Activated CD4-positive, alpha-beta memory T cell treated with anti-CD3 and anti-CD28 coated beads for 36 hours (primary cell): ENCODE measurements around the gene UCN. TPM values are rescaled to one million over a fixed set of nuclear protein-coding genes. Genes with fewer than 3 reads are reported as not detected.
"Not testable (repeated sequence)": the region's sequence is repeated elsewhere in the genome, so short reads cannot be mapped to it uniquely, and the experiment has no call there.

ENCODE experiments used
- CTCF ChIA-PET: fragments of 350-600 bp; sonication (Branson Sonifier 250); formaldehyde crosslinking; loops from one replicate; lab custom pipeline; 2021; ENCODE audit warnings: antibody characterized with exemption, inconsistent platforms; lab: Charles Lee
- POLR2A ChIA-PET: fragments of 350-600 bp; sonication (Branson Sonifier 250); formaldehyde crosslinking; loops from one replicate; lab custom pipeline; 2021; ENCODE audit warnings: antibody characterized with exemption; lab: Charles Lee
- DNase-seq: peaks from one replicate; pipeline ENCODE4 v3.0.0-alpha.2; 2020
- H3K27ac Mint-ChIP-seq: one replicate; pipeline ENCODE4 v1.8.0; 2021; ENCODE audit warnings: mixed read lengths
- H3K27me3 Mint-ChIP-seq: one replicate; pipeline ENCODE4 v1.8.0; 2021; ENCODE audit warnings: mixed read lengths
- H3K36me3 Mint-ChIP-seq: one replicate; pipeline ENCODE4 v1.8.0; 2021; ENCODE audit warnings: mixed read lengths
- H3K4me1 Mint-ChIP-seq: one replicate; pipeline ENCODE4 v1.8.0; 2021; ENCODE audit warnings: low read depth, mixed read lengths
- H3K4me3 Mint-ChIP-seq: one replicate; pipeline ENCODE4 v1.8.0; 2021; ENCODE audit warnings: mild to moderate bottlenecking, mixed read lengths
- H3K9me3 Mint-ChIP-seq: one replicate; pipeline ENCODE4 v1.8.0; 2021; ENCODE audit warnings: mixed read lengths
- intact Hi-C: fragments of 100-400 bp; cut with micrococcal nuclease; formaldehyde crosslinking; loops from one replicate; pipeline ENCODE4 v1.15.1; 2023
- total RNA-seq, 2 experiments: library from RNA; stranded (reverse); gene quantifications; one replicate each; pipeline ENCODE4 v1.2.3, GENCODE V29; 2021

The UCN gene
- total RNA-seq, 2 experiments from 2014 or later: 1.8 to 1.9 TPM

GRCh38 chr2:27281442-27281841 is 26.8 kb downstream of the UCN start:
- Mint-ChIP-seq H3K27ac (no peak overlapping the region), H3K36me3 (no peaks in the 10 kb centered on the region), H3K9me3 (no peaks in the 10 kb centered on the region), H3K27me3 (peaks cover 21% of the 10 kb centered on the region), H3K4me3 (no peak overlapping the region), H3K4me1 (peaks cover 2% of the 10 kb centered on the region)
- ChIA-PET CTCF (interaction anchor here (1.0 to 7.5 kb wide), 11 partner anchors 9 to 320 kb away, joined by 3 to 94 read pairs (median 14); partner anchors contain the start of gene SLC30A3), POLR2A (no interaction called here)
- intact Hi-C loops: loop anchor here (2.0 kb wide), 2 partner anchors 19 to 321 kb away; partner anchors contain the start of gene SLC30A3
- no peak for DNase-seq

GRCh38 chr2:27280826-27281225 is 27.4 kb downstream of the UCN start:
- H3K27me3 Mint-ChIP-seq: peaks cover 22% of the 10 kb centered on the region
- intact Hi-C loops: loop anchor here (1.0 to 2.0 kb wide), 4 partner anchors 18 to 320 kb away; partner anchors contain the start of gene SLC30A3
- DNase-seq: no peak
- peaks cover 2% of the 10 kb centered on the region for H3K4me1 Mint-ChIP-seq
- H3K27ac Mint-ChIP-seq: no peak overlapping the region
- CTCF ChIA-PET: interaction anchor here (1.0 to 7.5 kb wide), 19 partner anchors 8 to 319 kb away, joined by 3 to 94 read pairs (median 16); partner anchors contain the start of genes ABHD1, KHK, PREB and SLC30A3
- no peaks in the 10 kb centered on the region for H3K36me3 Mint-ChIP-seq
- POLR2A ChIA-PET: no interaction called here
- H3K4me3 Mint-ChIP-seq: no peak overlapping the region
- H3K9me3 Mint-ChIP-seq: no peaks in the 10 kb centered on the region

GRCh38 chr2:27278010-27278409 is 30.2 kb downstream of the UCN start:
- H3K27me3 Mint-ChIP-seq: peaks cover 22% of the 10 kb centered on the region
- POLR2A ChIA-PET: interaction anchor here (0.9 to 1.6 kb wide), 2 partner anchors 26 to 30 kb away, joined by 3 read pairs; no protein-coding TSS in a partner anchor
- H3K4me1 Mint-ChIP-seq: peaks cover 2% of the 10 kb centered on the region
- H3K27ac Mint-ChIP-seq: no peak overlapping the region
- CTCF ChIA-PET: interaction anchor here (4.4 to 6.5 kb wide), 4 partner anchors 13 to 316 kb away, joined by 45 to 94 read pairs (median 76); partner anchors contain the start of gene SLC30A3
- no peaks in the 10 kb centered on the region for H3K36me3 Mint-ChIP-seq
- intact Hi-C loops: no loop called here
- DNase-seq: no peak
- H3K9me3 Mint-ChIP-seq: no peaks in the 10 kb centered on the region
- H3K4me3 Mint-ChIP-seq: no peak overlapping the region

DNA sequence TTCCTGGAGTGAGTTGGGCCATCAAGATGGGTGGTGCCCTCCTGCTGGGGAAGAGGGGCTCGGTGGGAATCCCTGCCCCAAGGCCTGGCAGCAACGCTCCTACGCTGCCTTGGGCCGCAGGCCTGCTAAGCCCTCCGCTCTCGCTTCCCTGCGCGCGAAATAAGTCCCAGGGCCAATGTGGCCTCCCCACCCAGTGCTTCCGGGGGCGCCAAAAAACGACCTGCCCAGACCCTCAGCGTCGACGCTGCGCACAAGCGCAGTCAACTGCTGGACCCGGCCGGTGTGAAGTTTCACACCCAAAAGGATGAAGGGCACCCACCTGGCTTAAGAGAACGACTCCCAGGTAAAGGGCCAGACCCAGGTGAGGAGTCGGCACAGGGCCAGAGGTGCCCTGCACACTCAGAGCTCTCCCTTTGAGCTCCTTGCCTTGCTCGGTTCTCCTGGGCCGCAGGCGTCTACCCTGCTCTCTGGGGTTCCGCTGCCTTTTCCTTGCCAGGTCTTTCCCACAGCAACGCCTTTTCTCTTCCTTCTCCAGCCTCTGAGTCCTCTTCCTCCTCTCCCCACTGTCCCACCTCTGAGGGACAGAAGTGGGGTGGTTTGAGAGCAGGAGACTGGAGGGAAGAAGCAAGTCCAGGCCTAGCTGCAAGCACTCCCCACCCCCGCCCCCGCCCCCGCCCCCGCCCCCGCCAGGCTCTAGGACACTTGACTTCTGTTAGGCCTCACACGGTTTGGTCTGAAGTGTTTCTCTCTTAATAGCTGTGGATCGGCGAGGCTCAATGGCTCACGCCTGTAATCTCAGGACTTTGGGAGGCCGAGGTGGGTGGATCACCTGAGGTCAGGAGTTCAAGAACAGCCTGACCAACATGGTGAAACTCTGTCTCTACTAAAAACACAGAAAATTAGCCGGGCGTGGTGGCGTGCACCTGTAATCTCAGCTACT is 32.8 kb downstream of the UCN start, which contains the start of gene DNAJC5G:
Gene DNAJC5G, plus strand, starts transcription at position 223 of the 940 bp plus-strand sequence. CDS start 1,296 bp downstream, outside the sequence.
- Mint-ChIP-seq H3K9me3 (no peaks in the 10 kb centered on the region), H3K27me3 (peaks cover 10% of the 10 kb centered on the region), H3K4me3 (no peak within 1 kb of the TSS), H3K4me1 (peaks cover 2% of the 10 kb centered on the region), H3K27ac (no peak within 1 kb of the TSS), H3K36me3 (no peaks in the 10 kb centered on the region)
- intact Hi-C loops: no loop called here
- CTCF ChIA-PET: interaction anchor here (0.8 kb wide), 1 partner anchor 13 kb away, joined by 3 read pairs; the partner anchor contains the start of gene SLC30A3
- POLR2A ChIA-PET: no interaction called here
- DNase-seq: no peak

DNA sequence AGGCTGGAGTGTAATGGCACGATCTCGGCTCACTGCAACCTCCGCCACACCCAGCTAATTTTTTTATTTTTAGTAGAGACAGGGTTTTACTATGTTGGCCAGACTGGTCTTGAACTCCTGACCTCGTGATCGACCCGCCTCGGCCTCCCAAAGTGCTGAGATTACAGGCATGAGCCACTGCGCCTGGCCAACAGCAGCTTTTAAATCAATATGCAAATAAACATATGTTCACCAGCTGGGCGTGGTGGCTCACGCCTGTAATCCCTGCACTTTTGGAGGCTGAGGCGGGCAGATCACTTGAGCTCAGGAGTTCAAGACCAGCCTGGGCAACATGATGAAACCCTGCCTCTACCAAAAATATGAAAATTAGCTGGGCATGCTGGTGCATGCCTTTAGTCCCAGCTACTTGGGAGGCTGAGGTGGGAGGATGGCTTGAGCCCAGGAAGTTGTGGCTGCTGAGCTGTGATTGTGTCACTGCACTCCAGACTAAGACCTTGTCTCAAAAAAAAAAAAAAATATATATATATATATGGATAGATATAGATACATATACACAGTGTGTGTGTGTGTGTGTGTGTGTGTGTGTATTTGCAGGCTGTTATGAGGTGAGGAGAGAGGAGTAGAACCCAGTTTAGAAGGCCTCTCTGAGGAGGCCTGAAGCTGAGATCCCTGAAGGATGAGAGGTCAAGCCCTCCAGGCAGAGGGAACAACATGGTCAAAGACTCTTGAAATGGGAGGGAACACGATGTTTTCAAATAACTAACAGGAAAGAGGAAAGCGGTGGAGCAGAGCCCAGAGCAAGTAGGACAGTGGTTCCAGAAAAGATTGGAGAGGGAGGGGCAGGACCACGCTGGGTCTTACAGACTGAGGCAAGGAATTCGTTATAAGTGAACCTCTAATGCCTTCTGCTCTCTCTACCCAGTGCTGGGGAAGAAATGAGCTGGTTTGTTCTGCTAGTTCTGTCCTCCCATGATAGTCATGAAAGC is 35.4 kb downstream of the UCN start:
- H3K9me3 Mint-ChIP-seq, H3K4me3 Mint-ChIP-seq, intact Hi-C loops, H3K4me1 Mint-ChIP-seq, POLR2A ChIA-PET, DNase-seq, H3K36me3 Mint-ChIP-seq, H3K27ac Mint-ChIP-seq: not testable (repeated sequence)
- CTCF ChIA-PET: interaction anchor here (0.7 to 1.8 kb wide), 4 partner anchors 8 to 277 kb away, joined by 3 to 6 read pairs (median 4); partner anchors contain the start of gene TRIM54
- H3K27me3 Mint-ChIP-seq: peaks cover 16% of the 10 kb centered on the region

GRCh38 chr2:27271631-27272340 is 36.5 kb downstream of the UCN start:
- Mint-ChIP-seq H3K4me1 (no peaks in the 10 kb centered on the region), H3K27ac (no peak overlapping the region), H3K36me3 (no peaks in the 10 kb centered on the region), H3K9me3 (no peaks in the 10 kb centered on the region), H3K4me3 (no peak overlapping the region), H3K27me3 (peaks cover 13% of the 10 kb centered on the region)
- intact Hi-C loops: no loop called here
- CTCF ChIA-PET: interaction anchor here (0.7 to 2.2 kb wide), 5 partner anchors 8 to 276 kb away, joined by 3 to 23 read pairs (median 6); partner anchors contain the start of gene TRIM54
- DNase-seq: no peak
- POLR2A ChIA-PET: no interaction called here

- no peaks in the 10 kb centered on the region for H3K36me3 Mint-ChIP-seq
- H3K27me3 Mint-ChIP-seq: peaks cover 11% of the 10 kb centered on the region
- CTCF ChIA-PET: interaction anchor here (0.9 to 2.2 kb wide), 4 partner anchors 9 to 309 kb away, joined by 4 to 23 read pairs (median 5); no protein-coding TSS in a partner anchor
- no peaks in the 10 kb centered on the region for H3K9me3 Mint-ChIP-seq
- intact Hi-C loops: no loop called here
- no peak overlapping the region for H3K4me3 Mint-ChIP-seq
- DNase-seq: no peak
- POLR2A ChIA-PET: no interaction called here
- no peak overlapping the region for H3K27ac Mint-ChIP-seq
- H3K4me1 Mint-ChIP-seq: no peaks in the 10 kb centered on the region
These were observed 37.6 kb downstream of the UCN start for GRCh38 chr2:27270670-27271069.

- H3K27ac Mint-ChIP-seq: no peak overlapping the region
- no peak for DNase-seq
- no peak overlapping the region for H3K4me3 Mint-ChIP-seq
- CTCF ChIA-PET: interaction anchor here (0.9 to 2.2 kb wide), 3 partner anchors 10 to 308 kb away, joined by 4 to 23 read pairs (median 4); no protein-coding TSS in a partner anchor
- peaks cover 3% of the 10 kb centered on the region for H3K4me1 Mint-ChIP-seq
- POLR2A ChIA-PET: no interaction called here
- intact Hi-C loops: no loop called here
- H3K9me3 Mint-ChIP-seq: no peaks in the 10 kb centered on the region
- H3K27me3 Mint-ChIP-seq: peaks cover 15% of the 10 kb centered on the region
- no peaks in the 10 kb centered on the region for H3K36me3 Mint-ChIP-seq
These were observed 38.1 kb downstream of the UCN start for GRCh38 chr2:27270131-27270530.

- Mint-ChIP-seq H3K27me3 (peaks cover 23% of the 10 kb centered on the region), H3K4me1 (peaks cover 14% of the 10 kb centered on the region)
- POLR2A ChIA-PET, H3K4me3 Mint-ChIP-seq, intact Hi-C loops, DNase-seq, H3K9me3 Mint-ChIP-seq, H3K27ac Mint-ChIP-seq, H3K36me3 Mint-ChIP-seq: not testable (repeated sequence)
- CTCF ChIA-PET: interaction anchor here (7.9 kb wide), 1 partner anchor 12 kb away, joined by 94 read pairs; the partner anchor contains the start of gene TRIM54
These were observed 39.9 kb downstream of the UCN start for GRCh38 chr2:27268296-27268695.

- POLR2A ChIA-PET: no interaction called here
- H3K4me1 Mint-ChIP-seq: peaks cover 23% of the 10 kb centered on the region
- peak overlapping the region; percentile 9 for H3K4me3 Mint-ChIP-seq
- peaks cover 39% of the 10 kb centered on the region for H3K27me3 Mint-ChIP-seq
- H3K36me3 Mint-ChIP-seq: no peaks in the 10 kb centered on the region
- H3K27ac Mint-ChIP-seq: no peak overlapping the region
- CTCF ChIA-PET: interaction anchor here (0.8 to 7.9 kb wide), 11 partner anchors 15 to 304 kb away, joined by 3 to 94 read pairs (median 4); partner anchors contain the start of gene TRIM54
- H3K9me3 Mint-ChIP-seq: no peaks in the 10 kb centered on the region
- no peak for DNase-seq
- intact Hi-C loops: no loop called here
These were observed 42.7 kb downstream of the UCN start for GRCh38 chr2:27265536-27265870.
